Loucy (cell line): Measurements from ENCODE around the gene FRS2.

Source experiments
- H2AFZ ChIP-seq: fragments of 200-600 bp; sonication (generic); 2 replicates; pipeline ENCODE4 v1.6.0; 2016; ENCODE audit warnings: antibody characterized with exemption, mild to moderate bottlenecking, low read length, moderate library complexity
- H3F3A ChIP-seq: fragments of 200-600 bp; 2 replicates; pipeline ENCODE4 v1.6.0; 2016; ENCODE audit warnings: antibody characterized with exemption, low read depth, mild to moderate bottlenecking
- H3K27me3 ChIP-seq: fragments of 200-600 bp; sonication (generic); 2 replicates; pipeline ENCODE4 v1.6.1; 2014; ENCODE audit warnings: low read length, mild to moderate bottlenecking; ENCODE audit not compliant: insufficient read depth, poor library complexity, severe bottlenecking
- H3K36me3 ChIP-seq: fragments of 200-600 bp; sonication (generic); 2 replicates; pipeline ENCODE4 v1.6.1; 2016; ENCODE audit warnings: low read length; ENCODE audit not compliant: insufficient read depth
- H3K4me1 ChIP-seq: fragments of 200-600 bp; sonication (generic); 2 replicates; pipeline ENCODE4 v1.5.1; 2014; ENCODE audit warnings: low read length, mild to moderate bottlenecking; ENCODE audit not compliant: insufficient read depth, poor library complexity, severe bottlenecking
- H3K4me2 ChIP-seq: fragments of 200-600 bp; sonication (generic); 2 replicates; pipeline ENCODE4 v1.6.0; 2014; ENCODE audit warnings: antibody characterized with exemption, low read length, low read depth, mild to moderate bottlenecking; ENCODE audit not compliant: poor library complexity, severe bottlenecking
- H3K4me3 ChIP-seq: fragments of 200-600 bp; sonication (generic); 2 replicates; pipeline ENCODE4 v1.5.1; 2014; ENCODE audit warnings: low read length, mild to moderate bottlenecking, mixed read lengths; ENCODE audit not compliant: poor library complexity, severe bottlenecking
- H3K79me2 ChIP-seq: fragments of 200-600 bp; sonication (generic); 2 replicates; pipeline ENCODE4 v1.6.1; 2014; ENCODE audit warnings: low read length; ENCODE audit not compliant: insufficient read depth
- H3K9ac ChIP-seq: fragments of 200-600 bp; sonication (generic); 2 replicates; pipeline ENCODE4 v1.6.0; 2014; ENCODE audit warnings: mild to moderate bottlenecking, low read depth, low read length, moderate library complexity; ENCODE audit not compliant: poor library complexity, severe bottlenecking
- H3K9me2 ChIP-seq: fragments of 200-600 bp; sonication (generic); replicated peaks from 2 replicates; pipeline ENCODE4 v1.6.1; 2016; ENCODE audit warnings: low read depth, low read length, mixed read lengths
- H3K9me3 ChIP-seq: fragments of 200-600 bp; sonication (generic); 2 replicates; pipeline ENCODE4 v1.6.1; 2014; ENCODE audit warnings: mild to moderate bottlenecking, antibody characterized with exemption, low read length, low read depth; ENCODE audit not compliant: insufficient read depth
- H4K20me1 ChIP-seq: fragments of 200-600 bp; sonication (generic); 2 replicates; pipeline ENCODE4 v1.6.0; 2014; ENCODE audit warnings: antibody characterized with exemption, low read length, mild to moderate bottlenecking; ENCODE audit not compliant: insufficient read depth, poor library complexity, severe bottlenecking
- CTCF ChIP-seq: fragments of 200-600 bp; sonication (generic); conservative IDR thresholded peaks from 2 replicates; pipeline ENCODE4 v1.5.1; 2014; ENCODE audit warnings: mild to moderate bottlenecking, antibody characterized with exemption, low read length
- EZH2phosphoT487 ChIP-seq: fragments of 200-600 bp; IDR thresholded peaks from 2 replicates; pipeline ENCODE4 v1.6.1; 2018; ENCODE audit warnings: antibody characterized with exemption, mild to moderate bottlenecking, moderate library complexity, borderline replicate concordance

FRS2 gene

GRCh38 chr12:69431591-69432222 is 38.5 kb upstream of the FRS2 start:
- no peak overlapping the region for H3K4me2 ChIP-seq
- H2AFZ ChIP-seq = no peak overlapping the region
- H3K79me2 ChIP-seq = no peaks in the 10 kb centered on the region
- no peaks in the 10 kb centered on the region for H4K20me1 ChIP-seq
- no peak for TF ChIP-seq CTCF
- TF ChIP-seq EZH2phosphoT487 = no peak
- no peaks in the 10 kb centered on the region for H3F3A ChIP-seq
- no peaks in the 10 kb centered on the region for H3K36me3 ChIP-seq
- H3K9me2 ChIP-seq = no peaks in the 10 kb centered on the region
- H3K9ac ChIP-seq = no peak overlapping the region
- H3K9me3 ChIP-seq = no peaks in the 10 kb centered on the region
- no peaks in the 10 kb centered on the region for H3K4me1 ChIP-seq
- no peaks in the 10 kb centered on the region for H3K27me3 ChIP-seq
- no peak overlapping the region for H3K4me3 ChIP-seq

GRCh38 chr12:69433653-69434052 is 36.5 kb upstream of the FRS2 start:
- H3K4me3 ChIP-seq = no peak overlapping the region
- no peak overlapping the region for H3K4me2 ChIP-seq
- no peaks in the 10 kb centered on the region for H3K9me2 ChIP-seq
- no peaks in the 10 kb centered on the region for H4K20me1 ChIP-seq
- no peak overlapping the region for H3K9ac ChIP-seq
- H3K36me3 ChIP-seq = no peaks in the 10 kb centered on the region
- no peaks in the 10 kb centered on the region for H3K9me3 ChIP-seq
- no peaks in the 10 kb centered on the region for H3K4me1 ChIP-seq
- H3F3A ChIP-seq = no peaks in the 10 kb centered on the region
- no peak overlapping the region for H2AFZ ChIP-seq
- TF ChIP-seq EZH2phosphoT487 = no peak
- TF ChIP-seq CTCF = no peak
- no peaks in the 10 kb centered on the region for H3K79me2 ChIP-seq
- H3K27me3 ChIP-seq = no peaks in the 10 kb centered on the region

DNA sequence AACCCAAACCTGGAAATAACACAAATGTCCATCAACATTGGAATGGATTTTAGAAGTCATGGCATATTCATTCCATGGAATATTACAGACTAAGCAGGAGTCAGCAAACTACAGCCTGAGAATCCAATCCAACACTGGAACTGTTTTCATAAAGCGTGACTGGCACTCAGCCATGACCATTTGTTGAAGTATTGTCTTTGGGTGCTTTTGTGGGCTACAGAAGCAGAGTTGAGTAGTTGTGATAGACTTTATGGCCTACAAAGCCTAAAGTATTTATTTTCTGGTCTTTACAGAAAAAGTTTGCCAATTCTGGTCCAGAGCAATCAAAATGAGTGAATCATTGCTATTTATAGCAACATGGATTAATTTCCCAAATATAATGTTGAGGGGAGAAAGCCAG is 34.5 kb upstream of the FRS2 start:
- no peaks in the 10 kb centered on the region for H3K27me3 ChIP-seq
- no peak overlapping the region for H3K9ac ChIP-seq
- no peaks in the 10 kb centered on the region for H3K9me3 ChIP-seq
- no peaks in the 10 kb centered on the region for H3K79me2 ChIP-seq
- H4K20me1 ChIP-seq = no peaks in the 10 kb centered on the region
- H3K4me2 ChIP-seq = no peak overlapping the region
- no peaks in the 10 kb centered on the region for H3K36me3 ChIP-seq
- H3F3A ChIP-seq = no peaks in the 10 kb centered on the region
- H2AFZ ChIP-seq = no peak overlapping the region
- H3K9me2 ChIP-seq = no peaks in the 10 kb centered on the region
- no peaks in the 10 kb centered on the region for H3K4me1 ChIP-seq
- TF ChIP-seq CTCF (no peak), EZH2phosphoT487 (no peak)
- no peak overlapping the region for H3K4me3 ChIP-seq
